Endothelial cell of umbilical vein (primary cell): Measurements from ENCODE around the gene NKG7. TPM values are rescaled to one million over a fixed set of nuclear protein-coding genes. Genes with fewer than 3 reads are reported as not detected.

Source experiments
- BruUV-seq: library from RNA; stranded (reverse); fragments of 400-500 nt; replicated peaks from 2 replicates; lab custom pipeline; 2021; lab: Mats Ljungman, UMichigan
- CTCF ChIA-PET: fragments of 300-600, 350-600 bp; sonication (Branson Sonifier 250); formaldehyde crosslinking; loops from one replicate; lab custom pipeline; 2021; ENCODE audit warnings: antibody characterized with exemption, inconsistent platforms; lab: Charles Lee
- POLR2A ChIA-PET: fragments of 300-600, 350-600 bp; sonication (Branson Sonifier 250); formaldehyde crosslinking; loops from one replicate; lab custom pipeline; 2021; ENCODE audit warnings: antibody characterized with exemption, inconsistent platforms; lab: Charles Lee
- DNase-seq: peaks from one replicate; pipeline ENCODE4 v3.0.0-alpha.2; 2011; ENCODE audit warnings: low read depth, low spot score
- FAIRE-seq: peaks from 2 replicates; lab custom pipeline; 2011; peaks lifted over from hg19 to GRCh38; lab: Jason Lieb, UNC
- H2AFZ ChIP-seq: 2 replicates; pipeline ENCODE4 v1.6.0; 2012; ENCODE audit warnings: low read depth, low read length, control low read depth, inconsistent platforms
- H3K27ac ChIP-seq: 2 replicates; pipeline ENCODE4 v1.5.1; 2011; ENCODE audit warnings: low read depth, mild to moderate bottlenecking, control low read depth, low read length, moderate library complexity; ENCODE audit not compliant: insufficient read depth
- H3K27me3 ChIP-seq, 2 experiments: 2 replicates each; pipeline versions ENCODE4 v1.6.0 to v1.6.1; 2011; ENCODE audit warnings: low read length in 2 of 2, mixed read lengths in 1 of 2; ENCODE audit not compliant: control insufficient read depth in 2 of 2, insufficient read depth in 2 of 2
- H3K36me3 ChIP-seq, 2 experiments: 2 replicates in 1 of 2; 3 replicates in 1 of 2; pipeline ENCODE4 v1.5.1; 2011; ENCODE audit warnings: low read length in 2 of 2, mild to moderate bottlenecking in 1 of 2, moderate library complexity in 1 of 2; ENCODE audit not compliant: control insufficient read depth in 2 of 2, insufficient read depth in 2 of 2; ENCODE audit errors: extremely low read depth in 1 of 2
- H3K4me1 ChIP-seq: 3 replicates; pipeline ENCODE4 v1.5.1; 2011; ENCODE audit warnings: mild to moderate bottlenecking, low read length; ENCODE audit not compliant: control insufficient read depth, insufficient read depth; ENCODE audit errors: extremely low read depth
- H3K4me2 ChIP-seq: 2 replicates; pipeline ENCODE4 v1.6.1; 2011; ENCODE audit warnings: low read length, control low read depth, mixed read lengths; ENCODE audit not compliant: insufficient read depth
- H3K4me3 ChIP-seq, 3 experiments: fragments of 200-600 bp in 1 of 3; sonication (generic), shearing (Covaris generic) in 1 of 3; replicated peaks in 1 of 3; 2 replicates each; pipeline ENCODE4 v1.5.1; 2011 to 2016; ENCODE audit warnings: control low read depth in 3 of 3, low read length in 3 of 3, mild to moderate bottlenecking in 2 of 3, inconsistent platforms in 1 of 3, low read depth in 1 of 3, moderate library complexity in 1 of 3; ENCODE audit not compliant: insufficient read depth in 1 of 3
- H3K79me2 ChIP-seq: 2 replicates; pipeline ENCODE4 v1.6.0; 2012; ENCODE audit warnings: low read length, inconsistent platforms; ENCODE audit not compliant: control insufficient read depth, insufficient read depth
- H3K9ac ChIP-seq: replicated peaks from 2 replicates; pipeline ENCODE3; 2011; ENCODE audit warnings: low read length, control low read depth; ENCODE audit not compliant: insufficient read depth; ENCODE audit errors: extremely low read depth
- H3K9me1 ChIP-seq: replicated peaks from 3 replicates; pipeline ENCODE4 v1.6.0; 2011; ENCODE audit warnings: mild to moderate bottlenecking, low read length; ENCODE audit not compliant: control insufficient read depth, insufficient read depth; ENCODE audit errors: extremely low read depth
- H3K9me3 ChIP-seq: replicated peaks from 2 replicates; pipeline ENCODE4 v1.5.1; 2012; ENCODE audit warnings: low read length, inconsistent platforms; ENCODE audit not compliant: control insufficient read depth, insufficient read depth
- H4K20me1 ChIP-seq: replicated peaks from 2 replicates; pipeline ENCODE3; 2011; ENCODE audit warnings: mild to moderate bottlenecking, low read length; ENCODE audit not compliant: control insufficient read depth, insufficient read depth; ENCODE audit errors: extremely low read depth
- CTCF ChIP-seq, 2 donors: IDR thresholded peaks; 1 replicate in 1 of 2; 2 replicates in 1 of 2; pipeline ENCODE4 v1.5.1; 2011; ENCODE audit warnings: low read length in 2 of 2, mild to moderate bottlenecking in 2 of 2, moderate library complexity in 2 of 2, control low read depth in 1 of 2, inconsistent platforms in 1 of 2, low read depth in 1 of 2; ENCODE audit not compliant: insufficient read depth in 1 of 2; ENCODE audit errors: extremely low read depth in 1 of 2
- EZH2 ChIP-seq: IDR thresholded peaks from 2 replicates; pipeline ENCODE4 v1.6.1; 2012; ENCODE audit warnings: borderline replicate concordance, low read depth, mild to moderate bottlenecking, moderate library complexity, low read length, inconsistent platforms; ENCODE audit not compliant: severe bottlenecking
- FOS ChIP-seq: IDR thresholded peaks from 2 replicates; pipeline ENCODE4 v1.6.1; 2011; ENCODE audit warnings: mild to moderate bottlenecking, low read length, moderate library complexity, borderline replicate concordance; ENCODE audit not compliant: insufficient read depth
- GATA2 ChIP-seq: IDR thresholded peaks from 2 replicates; pipeline ENCODE4 v1.7.0; 2011; ENCODE audit warnings: low read depth, mild to moderate bottlenecking, moderate library complexity, mixed read lengths, low read length; ENCODE audit not compliant: insufficient read length, insufficient read depth
- JUN ChIP-seq: IDR thresholded peaks from 2 replicates; pipeline ENCODE4 v1.6.1; 2011; ENCODE audit warnings: borderline replicate concordance, low read depth; ENCODE audit not compliant: insufficient read length, insufficient read depth
- MYC ChIP-seq: IDR thresholded peaks from one replicate; pipeline ENCODE4 v1.6.1; 2011; ENCODE audit warnings: mild to moderate bottlenecking, low read depth, low read length
- POLR2A ChIP-seq: IDR thresholded peaks from 2 replicates; pipeline ENCODE4 v1.6.1; 2012; ENCODE audit warnings: low read depth, mild to moderate bottlenecking, control low read depth, low read length
- POLR2AphosphoS5 ChIP-seq: IDR thresholded peaks from 2 replicates; pipeline ENCODE4 v1.6.1; 2012; ENCODE audit warnings: low read depth, mild to moderate bottlenecking, control low read depth, low read length, moderate library complexity; ENCODE audit not compliant: insufficient read depth
- dilution Hi-C: fragments of 300-500 bp; cut with MboI; formaldehyde crosslinking; loops from one replicate; pipeline ENCODE4 v1.15.0; 2019; ENCODE audit warnings: low sequenced_read_pairs; ENCODE audit not compliant: extremely low pct_ligation_motif_present
- intact Hi-C: fragments of 100-400 bp; cut with micrococcal nuclease; formaldehyde crosslinking; loops from one replicate; pipeline ENCODE4 v1.10.0; 2022
- polyA plus RNA-seq, 4 experiments: library from polyadenylated mRNA; depleted of rRNA in 3 of 4; stranded (reverse) in 3 of 4; unstranded in 1 of 4; fragments of >200 nt; gene quantifications; 2 replicates each; pipeline versions ENCODE4 v1.2.1 to v1.2.3, GENCODE V29; 2011 to 2012; ENCODE audit warnings: missing spikeins in 1 of 4
- total RNA-seq: library from RNA; stranded (reverse); gene quantifications from 2 replicates; pipeline ENCODE4 v1.2.3, GENCODE V29; 2021
- TF ChIP-seq, protein P1 (sequence below): IDR thresholded peaks from 2 replicates; pipeline ENCODE4 v1.6.1; 2011; ENCODE audit not compliant: insufficient read depth, insufficient read length

The NKG7 gene
- total and polyA plus RNA-seq, 2 donors (not counting 3 experiments of a cell fraction or from before 2014, with no cell fraction given): not detected

DNA sequence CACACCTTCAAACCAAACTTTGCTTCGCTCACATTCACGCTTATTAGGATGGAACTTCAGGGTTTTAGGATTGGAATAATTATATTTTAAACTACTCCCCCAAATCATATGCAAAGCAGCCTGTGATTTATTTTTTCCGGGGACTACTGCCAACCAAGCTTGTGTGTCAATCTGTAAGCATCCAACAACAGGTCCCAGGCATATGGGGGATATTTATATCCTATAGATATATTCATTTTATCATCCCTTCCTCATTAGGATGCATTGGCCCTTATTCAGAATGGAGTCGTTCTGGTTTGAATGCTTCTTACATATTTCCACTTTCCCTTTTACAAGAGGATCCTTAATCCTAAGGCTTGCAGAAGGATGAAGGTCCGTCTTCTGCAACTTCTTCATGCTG, 26.8 kb upstream of the NKG7 start:
- dilution Hi-C loops: no loop called here
- Histone ChIP-seq H3K27me3 (no peaks in the 10 kb centered on the region), H3K4me1 (peaks cover 4% of the 10 kb centered on the region), H4K20me1 (no peaks in the 10 kb centered on the region), H2AFZ (no peak overlapping the region), H3K9me1 (no peaks in the 10 kb centered on the region), H3K4me2 (no peak overlapping the region), H3K36me3 (no peaks in the 10 kb centered on the region), H3K4me3 (no peak overlapping the region), H3K9ac (no peak overlapping the region), H3K79me2 (no peaks in the 10 kb centered on the region), H3K27ac (no peak overlapping the region), H3K9me3 (no peaks in the 10 kb centered on the region)
- FAIRE-seq (no peak), DNase-seq (no peak)
- TF ChIP-seq POLR2AphosphoS5 (no peak), FOS (no peak), CTCF (IDR thresholded peaks at IDR 0.05; ENCODE audit: extremely low read depth in 1 of 2, insufficient read depth in 1 of 2, low read depth in 1 of 2, low read length in 2 of 2) (no peak), POLR2A (no peak), JUN (no peak), MYC (no peak), EZH2 (no peak), GATA2 (no peak)
- TF ChIP-seq, protein P1, sequence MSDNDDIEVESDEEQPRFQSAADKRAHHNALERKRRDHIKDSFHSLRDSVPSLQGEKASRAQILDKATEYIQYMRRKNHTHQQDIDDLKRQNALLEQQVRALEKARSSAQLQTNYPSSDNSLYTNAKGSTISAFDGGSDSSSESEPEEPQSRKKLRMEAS: no peak
- ChIA-PET CTCF (interaction anchor here (0.5 to 1.3 kb wide), 2 partner anchors 60 to 304 kb away, joined by 3 read pairs; no protein-coding TSS in a partner anchor), POLR2A (no interaction called here)
- intact Hi-C loops: no loop called here
- BruUV-seq: no TSS peak
